GM23338 (cell line): Measurements from ENCODE around the gene TTC33.

ENCODE experiments used
- EZH2 ChIP-seq: fragments of 200-600 bp; sonication (generic); IDR thresholded peaks from one replicate; pipeline ENCODE4 v1.8.0; 2017; ENCODE audit warnings: antibody characterized with exemption, mild to moderate bottlenecking, low read depth; ENCODE audit not compliant: unreplicated experiment
- JUNB ChIP-seq: IDR thresholded peaks from one replicate; pipeline ENCODE4 v1.6.1; 2016; ENCODE audit warnings: antibody characterized with exemption; ENCODE audit not compliant: unreplicated experiment
- TF ChIP-seq, protein P1 (sequence below), 2 experiments: fragments of 200-600 bp in 1 of 2; sonication (generic) in 1 of 2; conservative IDR thresholded peaks; 2 replicates each; pipeline versions ENCODE4 v1.5.1 to v1.6.1; 2016 to 2017; ENCODE audit warnings: antibody characterized with exemption in 2 of 2, low read depth in 2 of 2, mild to moderate bottlenecking in 2 of 2, moderate library complexity in 1 of 2

DNA sequence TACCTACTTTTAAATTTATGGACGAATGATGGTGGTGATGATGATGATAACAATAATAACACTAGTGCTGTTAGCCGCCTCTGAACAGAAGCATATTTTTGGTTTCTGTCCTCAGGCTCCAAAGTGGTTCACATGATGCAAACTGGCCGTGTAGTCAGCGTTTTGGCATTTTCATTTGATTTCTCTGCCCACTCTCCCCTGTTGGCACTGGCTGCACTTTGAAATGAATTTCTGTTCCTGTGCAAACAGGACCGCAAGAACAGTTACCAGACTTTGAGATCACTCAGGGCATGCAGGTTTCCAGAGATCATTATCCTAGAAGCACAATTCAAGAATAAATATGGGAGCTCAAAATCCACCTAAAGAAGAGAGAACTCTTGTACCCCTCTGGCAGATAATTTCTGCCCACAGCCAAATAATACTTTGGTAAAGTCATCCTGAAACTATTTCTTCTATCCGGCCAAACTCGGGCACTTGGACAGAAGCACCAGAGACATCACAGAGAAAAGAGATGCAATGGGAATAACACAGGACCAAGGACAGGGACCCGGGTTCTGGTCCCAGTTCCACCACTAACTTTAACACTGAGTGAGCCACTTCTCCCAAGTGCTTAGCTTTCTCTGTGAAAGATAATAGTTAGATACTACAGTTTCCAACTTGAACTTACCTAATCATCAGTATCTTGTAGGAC is 277.8 kb downstream of the TTC33 start:
- TF ChIP-seq, protein P1, sequence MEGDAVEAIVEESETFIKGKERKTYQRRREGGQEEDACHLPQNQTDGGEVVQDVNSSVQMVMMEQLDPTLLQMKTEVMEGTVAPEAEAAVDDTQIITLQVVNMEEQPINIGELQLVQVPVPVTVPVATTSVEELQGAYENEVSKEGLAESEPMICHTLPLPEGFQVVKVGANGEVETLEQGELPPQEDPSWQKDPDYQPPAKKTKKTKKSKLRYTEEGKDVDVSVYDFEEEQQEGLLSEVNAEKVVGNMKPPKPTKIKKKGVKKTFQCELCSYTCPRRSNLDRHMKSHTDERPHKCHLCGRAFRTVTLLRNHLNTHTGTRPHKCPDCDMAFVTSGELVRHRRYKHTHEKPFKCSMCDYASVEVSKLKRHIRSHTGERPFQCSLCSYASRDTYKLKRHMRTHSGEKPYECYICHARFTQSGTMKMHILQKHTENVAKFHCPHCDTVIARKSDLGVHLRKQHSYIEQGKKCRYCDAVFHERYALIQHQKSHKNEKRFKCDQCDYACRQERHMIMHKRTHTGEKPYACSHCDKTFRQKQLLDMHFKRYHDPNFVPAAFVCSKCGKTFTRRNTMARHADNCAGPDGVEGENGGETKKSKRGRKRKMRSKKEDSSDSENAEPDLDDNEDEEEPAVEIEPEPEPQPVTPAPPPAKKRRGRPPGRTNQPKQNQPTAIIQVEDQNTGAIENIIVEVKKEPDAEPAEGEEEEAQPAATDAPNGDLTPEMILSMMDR (conservative IDR thresholded peaks at IDR 0.05; ENCODE audit: low read depth in 2 of 2), result no peak
- TF ChIP-seq EZH2, result no peak
- TF ChIP-seq JUNB, result no peak
